NCI-H2107 (cell line): Measurements from ENCODE around the gene GALNT12.

Source experiments
- DNase-seq: peaks from one replicate; lab custom pipeline; 2025; lab: John Stamatoyannopoulos, UW

GALNT12 gene

GRCh38 chr9:98880311-98881015, 73.0 kb downstream of the GALNT12 start:
- no peak for DNase-seq

DNA sequence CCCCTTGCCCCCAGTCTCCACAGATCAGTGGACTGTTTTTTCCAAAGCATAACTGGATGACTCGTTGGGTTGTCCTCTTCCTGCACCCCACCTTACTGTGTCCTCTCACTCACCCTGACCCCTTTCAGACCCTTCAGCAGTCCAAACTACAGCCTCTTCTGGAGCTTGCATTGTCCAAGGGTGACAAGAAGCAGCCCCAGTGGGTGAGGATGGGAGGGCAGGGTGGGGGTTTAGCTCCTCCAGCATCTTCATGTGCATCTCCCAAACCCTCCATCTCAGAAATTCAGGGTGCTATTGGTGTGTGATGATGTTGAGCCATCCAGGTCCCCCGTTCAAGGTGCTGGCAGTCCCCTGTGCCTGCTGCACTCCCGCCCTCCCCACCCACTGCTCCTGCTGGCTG, 73.9 kb downstream of the GALNT12 start:
- DNase-seq, result no peak

GRCh38 chr9:98881836-98882568, 74.5 kb downstream of the GALNT12 start:
- no peak for DNase-seq

DNA sequence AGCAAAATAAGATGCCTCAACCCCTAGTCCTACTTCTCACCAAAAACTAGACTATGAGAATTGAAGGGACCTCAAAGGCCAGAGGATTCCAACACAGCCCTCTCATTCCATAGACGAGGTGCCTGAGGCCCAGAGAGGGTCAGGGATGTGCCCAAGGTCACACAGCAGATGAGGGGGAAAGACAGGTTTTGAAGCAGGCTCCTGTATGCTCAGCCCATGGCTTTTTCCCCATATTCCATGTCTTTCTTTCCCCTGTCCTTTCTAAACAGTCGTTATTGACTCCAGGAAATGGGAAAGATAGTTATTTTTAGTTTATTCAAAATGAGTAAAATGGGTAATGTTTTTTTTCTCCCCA, 75.1 kb downstream of the GALNT12 start:
- no peak for DNase-seq

- DNase-seq, result no peak
Measured at GRCh38 chr9:98883276-98883675, 75.8 kb downstream of the GALNT12 start.

DNA sequence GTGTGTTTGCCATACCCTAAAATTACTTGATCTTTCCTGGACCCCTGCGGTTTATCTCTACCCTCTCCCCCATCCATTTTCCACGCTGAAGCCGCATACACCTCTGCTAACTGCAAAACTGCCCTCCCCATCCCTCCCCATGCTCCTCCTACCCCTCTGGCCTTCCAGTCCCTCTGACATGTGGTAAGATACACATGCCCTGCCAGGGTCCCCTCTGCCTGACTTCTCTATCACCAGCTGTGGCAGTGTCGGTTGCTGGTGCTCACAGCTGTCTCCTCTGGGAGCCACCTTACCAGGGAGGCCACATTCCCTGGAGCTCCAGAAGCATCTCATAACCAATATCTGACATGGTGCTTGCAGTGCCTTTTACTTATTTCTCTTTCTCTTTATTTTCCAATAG, 77.4 kb downstream of the GALNT12 start:
- no peak for DNase-seq

DNA sequence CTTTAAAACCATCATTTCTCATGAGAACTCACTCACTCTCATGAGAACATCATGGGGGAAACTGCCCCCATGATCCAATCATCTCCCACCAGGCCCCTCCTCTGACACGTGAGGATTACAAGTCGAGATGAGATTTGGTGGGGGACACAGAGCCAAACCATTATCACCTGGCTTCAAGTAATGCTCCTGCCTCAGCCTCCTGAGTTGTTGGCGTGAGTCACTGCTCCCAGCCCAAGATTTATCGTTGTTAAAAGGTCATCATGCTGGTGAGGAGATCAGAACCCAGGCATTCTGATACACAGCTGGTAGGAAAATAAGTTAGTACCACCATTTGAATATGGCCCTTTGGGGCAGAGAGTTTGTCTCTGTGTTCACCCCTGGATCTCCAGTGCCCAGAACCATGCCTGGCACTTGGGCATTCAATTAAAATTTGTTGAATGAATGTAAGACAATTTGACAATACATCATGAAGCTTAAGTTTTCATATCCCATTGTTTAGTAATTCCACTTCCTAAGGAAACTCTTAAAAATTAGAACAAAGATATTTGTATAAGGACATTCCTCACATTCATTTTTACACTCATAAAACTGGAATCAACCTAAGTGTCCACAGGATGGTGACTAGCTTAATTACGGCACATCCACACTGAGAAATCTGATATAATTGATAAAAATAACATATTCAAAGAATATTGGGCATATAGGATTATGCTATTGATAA, 78.3 kb downstream of the GALNT12 start:
- DNase-seq, result no peak

DNA sequence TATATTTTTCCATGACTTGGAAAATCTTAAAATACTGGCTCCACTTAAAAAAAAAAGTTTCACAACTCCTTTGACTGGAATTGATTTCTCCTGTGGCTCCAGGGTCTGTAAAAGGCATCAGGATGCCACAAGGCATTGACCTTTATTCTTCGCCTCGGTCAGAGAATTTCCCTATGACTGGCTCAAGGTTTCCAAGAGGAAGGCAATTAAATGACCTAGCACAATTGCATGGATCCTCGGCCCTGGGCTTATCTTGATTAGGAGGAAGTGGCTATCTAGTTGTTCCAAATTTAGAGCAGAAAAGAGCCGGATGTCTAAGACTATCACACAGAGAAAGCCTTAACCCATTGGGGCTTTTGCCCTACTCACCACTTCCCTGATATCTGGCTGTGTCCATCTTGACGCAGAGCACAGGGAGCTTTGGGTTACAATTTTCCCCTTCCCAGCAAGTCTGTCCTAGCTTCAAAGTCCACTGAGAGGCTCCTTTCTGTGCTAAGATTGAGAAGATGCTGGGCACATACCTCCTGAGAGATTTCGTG, 79.3 kb downstream of the GALNT12 start:
- no peak for DNase-seq

GRCh38 chr9:98887918-98888510, 80.5 kb downstream of the GALNT12 start:
- no peak for DNase-seq

DNA sequence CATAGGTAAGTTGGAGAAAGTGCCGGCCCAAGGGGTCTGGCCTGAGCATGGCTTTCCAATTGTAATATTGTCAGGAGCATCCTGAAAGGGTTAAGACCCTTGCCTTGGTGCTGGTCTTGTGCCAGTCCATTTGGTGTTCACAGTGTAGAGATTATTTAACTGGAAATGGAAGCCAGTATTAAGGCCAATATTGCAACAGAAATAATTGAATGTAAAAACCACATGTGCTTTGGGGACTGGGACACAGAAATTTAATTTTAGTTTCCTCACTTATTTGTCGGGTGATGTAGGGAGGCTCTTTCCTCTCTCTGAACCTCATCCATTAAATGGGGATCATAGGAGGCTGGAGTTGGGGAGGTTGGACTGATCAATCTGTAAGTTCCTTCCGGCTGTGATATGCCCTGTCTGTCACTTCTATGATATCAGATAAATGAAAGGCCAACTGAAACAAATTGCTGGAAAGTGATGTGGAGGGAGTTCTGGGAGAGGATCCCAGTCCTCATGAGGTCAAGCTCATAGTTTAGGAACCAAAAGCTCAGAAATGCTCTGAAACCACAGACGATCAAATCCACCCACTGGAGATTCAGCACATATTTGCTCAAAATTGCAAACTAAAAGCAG, 81.4 kb downstream of the GALNT12 start:
- no peak for DNase-seq

- DNase-seq, result no peak
Measured at GRCh38 chr9:98890256-98890655, 82.8 kb downstream of the GALNT12 start.

GRCh38 chr9:98892288-98892687, 84.8 kb downstream of the GALNT12 start:
- DNase-seq, result no peak

- DNase-seq, result no peak
Measured at GRCh38 chr9:98892690-98893089, 85.2 kb downstream of the GALNT12 start.

- DNase-seq, result no peak
Measured at GRCh38 chr9:98894171-98894570, 86.7 kb downstream of the GALNT12 start.

DNA sequence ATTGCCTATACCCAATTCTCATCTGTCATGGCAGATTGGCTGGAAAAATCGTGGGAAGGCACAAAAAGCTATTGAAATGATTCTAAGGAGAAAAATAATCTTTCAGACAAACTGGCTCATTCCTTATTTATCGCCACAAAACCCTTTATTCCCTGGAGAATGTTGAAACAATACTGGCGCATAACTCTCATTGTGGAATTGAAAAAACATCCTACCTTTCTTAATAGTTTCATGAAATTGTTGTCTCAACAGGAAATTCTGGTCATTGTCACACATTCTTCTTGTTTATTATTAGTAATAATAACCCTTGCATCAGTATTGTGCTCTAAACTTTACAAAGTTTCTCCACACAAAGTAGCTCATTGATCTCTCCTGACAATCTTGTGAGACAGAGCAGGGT, 87.3 kb downstream of the GALNT12 start:
- DNase-seq, result no peak

- DNase-seq, result no peak
Measured at GRCh38 chr9:98896632-98897031, 89.2 kb downstream of the GALNT12 start.

GRCh38 chr9:98897745-98898144, 90.3 kb downstream of the GALNT12 start:
- DNase-seq, result no peak

DNA sequence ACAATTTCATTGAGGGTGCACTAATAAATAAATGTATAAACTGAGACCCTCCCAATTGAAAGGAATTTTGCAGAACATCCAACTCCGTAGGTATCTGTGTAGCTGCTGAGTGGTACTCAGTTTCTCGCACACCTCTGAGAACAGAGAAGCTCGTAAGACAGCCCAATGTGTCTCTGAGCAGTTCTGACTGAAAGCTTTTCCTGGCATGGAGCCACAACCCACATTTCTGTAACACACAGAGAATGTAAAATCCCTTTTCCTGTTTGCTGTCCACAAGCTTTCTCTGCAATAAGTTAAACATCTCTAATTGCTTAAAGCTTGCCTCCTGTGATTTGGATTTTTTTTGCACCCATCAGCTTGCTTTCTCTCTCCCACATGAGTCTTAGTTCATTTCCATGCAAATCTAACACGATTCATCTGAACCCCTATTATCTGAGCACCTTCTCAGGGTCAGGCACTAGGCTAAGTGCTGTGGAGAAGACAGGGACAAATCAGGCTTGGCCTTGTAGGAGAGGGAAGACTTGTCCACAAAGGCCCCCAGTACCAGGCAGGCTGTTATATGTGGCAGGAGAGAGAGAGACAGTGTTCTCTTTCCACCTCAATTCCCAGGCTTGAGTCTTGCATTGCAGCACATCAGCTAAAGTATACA, 92.1 kb downstream of the GALNT12 start:
- DNase-seq, result no peak
